Heart left ventricle (tissue), 13 donors: Measurements from ENCODE around the gene ZSWIM8.

ENCODE experiments used
- CTCF ChIP-seq, 12 donors: fragments of 200-600 bp; sonication (generic) in 4 of 12; IDR thresholded peaks; one replicate each; pipeline versions ENCODE4 v1.5.0 to v1.8.0; 2018 to 2022; ENCODE audit warnings: antibody characterized with exemption in 12 of 12, mild to moderate bottlenecking in 5 of 12
- POLR2A ChIP-seq, 2 donors: fragments of 450-650 bp; IDR thresholded peaks; one replicate each; pipeline ENCODE4 v1.6.1; 2017; ENCODE audit warnings: antibody characterized with exemption in 2 of 2, mild to moderate bottlenecking in 2 of 2, moderate library complexity in 2 of 2
- donor health status: ischemic (EF 13 %, LVEDD 7.1; RV severe dilation, severe dysfunction).
- donor health status: DM: no; HTN: yes; CAD: no.
- donor health status: DM: no; HTN: no; CAD: no.
- donor health status: ischemic (EF 25% LVEDD 6.9; RV normal size, moderate dysfunction).
- donor health status: ischemic (EF 25% LVEDD 5.7; RV mildly dilated, moderate dysfunction).
- donor health status: ischemic (EF 35%, LVEDD 5.7; RV mildly dilated, moderate dysfunction).
- donor health status: nonischemic (EF 11% LVEDD 7.7; RV severe dilation, severe dysfunction).
- donor health status: DM: yes; HTN: yes; CAD: no.
- donor health status: PGD.
- donor health status: ischemic (EF 29% LVEDD 5.4; RV normal size, mild dysfunction).
- donor health status: nonischemic (EF 23%, LVEDD 6.1; RV moderate dilation, normal function).

GRCh38 chr10:73780301-73780700, 5.1 kb upstream of the ZSWIM8 start:
- TF ChIP-seq POLR2A (IDR thresholded peaks at IDR 0.05), result no peak
- no peak for TF ChIP-seq CTCF (IDR thresholded peaks at IDR 0.05)
